KBM-7 (cell line): ENCODE measurements around the gene SMAD3.
A peak's percentile ranks its signal among the peaks of the same experiment; 100 is the strongest.
"Not testable (repeated sequence)": the region's sequence is repeated elsewhere in the genome, so short reads cannot be mapped to it uniquely, and the experiment has no call there.

Source experiments
- DNase-seq: peaks from one replicate; pipeline ENCODE4 v3.0.0-alpha.2; 2015
- in situ Hi-C: fragments of 300-500 bp; cut with MboI; formaldehyde crosslinking; loops from 2 replicates; pipeline ENCODE4 v1.14.3; 2020; ENCODE audit warnings: low sequenced_read_pairs, low pct_unique_long_range_greater_than_20kb, mixed read lengths

The SMAD3 gene

GRCh38 chr15:67075555-67076135 is 10.2 kb downstream of the SMAD3 start:
- in situ Hi-C loops = not testable (repeated sequence)

DNA sequence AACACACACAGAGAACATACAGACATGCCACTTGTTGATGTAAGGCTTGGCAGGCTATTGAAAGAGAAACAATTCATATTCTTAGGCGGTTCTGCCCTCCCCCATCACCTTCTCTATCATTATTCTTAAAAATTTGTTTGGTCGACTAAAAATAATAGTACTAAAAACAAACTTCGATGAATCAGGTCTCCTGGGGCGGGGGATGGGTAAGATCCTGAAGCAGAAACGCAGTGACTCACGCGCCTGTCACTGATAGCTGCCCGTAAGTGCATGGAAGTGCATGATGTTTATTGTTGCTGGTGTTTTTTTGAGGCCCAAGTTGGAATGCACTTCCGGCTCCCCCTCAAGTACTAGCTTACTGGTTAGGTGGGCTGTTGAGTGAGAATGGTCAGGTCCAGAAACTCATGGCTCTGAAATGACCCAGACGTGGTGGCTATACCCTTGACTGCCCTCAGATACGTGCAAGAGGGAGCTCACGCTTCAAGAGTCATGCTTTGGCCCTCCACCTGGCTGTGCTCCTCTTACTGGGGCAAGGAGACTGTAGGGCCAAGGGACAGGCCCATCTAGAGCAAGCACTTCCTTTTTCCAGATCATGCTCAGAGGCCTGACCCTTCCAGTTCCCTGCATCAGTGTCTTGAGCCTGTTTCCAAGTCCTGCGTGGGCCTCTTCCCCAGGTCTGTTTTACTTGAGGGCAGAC is 10.9 kb downstream of the SMAD3 start:
- no peak for DNase-seq
- in situ Hi-C loops = no loop called here

More at GRCh38 chr15:67075555-67076135, 10.2 kb downstream of the SMAD3 start:
- DNase-seq = not testable (repeated sequence)

GRCh38 chr15:67077641-67078215 is 12.3 kb downstream of the SMAD3 start:
- in situ Hi-C loops = no loop called here
- no peak for DNase-seq

DNA sequence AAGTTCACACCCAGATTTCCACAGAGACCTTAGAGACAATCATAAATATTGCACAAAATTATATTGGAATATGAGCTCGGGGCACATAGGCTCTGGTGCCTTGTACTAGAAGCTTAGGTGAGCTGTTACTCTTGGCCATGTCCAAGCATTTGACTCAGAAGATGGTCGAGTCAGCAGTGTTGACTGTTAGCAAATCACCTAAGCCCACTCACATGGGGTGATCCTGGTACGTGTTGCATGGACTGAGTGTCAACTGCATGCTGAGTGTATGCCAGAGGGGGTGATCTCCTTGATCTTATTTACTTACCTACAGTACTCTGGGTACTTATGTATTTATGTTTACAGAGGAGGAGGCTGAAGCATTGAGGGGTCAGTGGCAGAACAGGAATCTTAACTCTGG is 14.0 kb downstream of the SMAD3 start:
- in situ Hi-C loops = no loop called here
- DNase-seq = no peak

- in situ Hi-C loops = no loop called here
- DNase-seq = no peak
These were observed 14.9 kb downstream of the SMAD3 start for GRCh38 chr15:67080118-67080899.

DNA sequence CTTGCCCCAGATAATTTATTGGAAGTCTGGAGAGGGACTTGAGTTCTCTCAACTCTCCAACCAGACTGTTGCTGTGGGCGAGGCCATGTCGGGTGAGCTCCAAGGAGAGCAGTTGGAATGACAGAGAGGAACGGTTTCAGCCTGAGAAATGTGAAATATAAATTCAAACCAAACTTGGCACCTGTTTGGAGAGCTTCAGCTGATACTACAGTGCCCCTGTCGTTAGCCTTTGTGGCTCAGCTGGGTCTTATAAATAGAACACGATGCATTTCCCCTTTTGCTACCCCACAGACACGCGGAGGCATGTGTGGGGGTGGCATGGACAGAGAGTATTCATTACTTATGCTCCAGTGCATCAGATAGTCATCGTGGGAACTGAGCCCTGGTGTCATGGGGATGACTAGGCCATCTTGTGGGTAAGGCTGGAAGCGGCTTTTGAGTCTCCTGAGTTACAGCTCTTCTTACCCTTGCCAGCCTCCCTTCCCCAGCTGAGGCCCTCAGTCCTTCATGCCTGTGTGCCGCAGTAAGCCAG is 15.6 kb downstream of the SMAD3 start:
- DNase-seq = peak; percentile 100
- in situ Hi-C loops = no loop called here

DNA sequence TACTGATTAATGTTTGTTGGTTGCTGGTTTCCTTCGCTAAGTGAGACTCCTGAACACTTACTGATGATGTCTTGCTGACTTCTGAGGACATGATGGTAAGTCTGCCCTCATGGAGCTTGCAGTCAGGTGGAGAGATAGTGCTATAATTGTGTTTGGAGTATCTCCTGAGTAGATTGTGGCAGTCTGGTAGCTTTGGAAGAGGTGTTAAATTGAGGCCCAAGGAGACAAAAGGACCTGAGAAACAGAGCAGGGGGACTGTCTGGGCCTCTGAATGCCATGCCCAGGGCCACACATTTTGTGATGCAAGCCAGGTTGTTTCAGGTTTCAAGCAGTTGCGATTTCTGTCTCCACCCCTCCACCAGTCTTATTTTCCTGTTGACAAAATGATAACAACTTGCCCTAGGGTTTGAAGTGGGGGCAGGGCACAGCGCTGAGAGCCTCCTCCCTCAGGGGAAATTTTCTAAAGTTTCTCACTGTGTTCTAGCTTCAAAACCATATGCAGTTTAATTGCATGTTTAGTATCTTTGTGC is 16.7 kb downstream of the SMAD3 start:
- no peak for DNase-seq
- in situ Hi-C loops = no loop called here

GRCh38 chr15:67083135-67083762 is 17.8 kb downstream of the SMAD3 start:
- DNase-seq = peak; percentile 52
- in situ Hi-C loops = no loop called here

GRCh38 chr15:67084561-67084960 is 19.2 kb downstream of the SMAD3 start:
- in situ Hi-C loops = no loop called here
- no peak for DNase-seq

DNA sequence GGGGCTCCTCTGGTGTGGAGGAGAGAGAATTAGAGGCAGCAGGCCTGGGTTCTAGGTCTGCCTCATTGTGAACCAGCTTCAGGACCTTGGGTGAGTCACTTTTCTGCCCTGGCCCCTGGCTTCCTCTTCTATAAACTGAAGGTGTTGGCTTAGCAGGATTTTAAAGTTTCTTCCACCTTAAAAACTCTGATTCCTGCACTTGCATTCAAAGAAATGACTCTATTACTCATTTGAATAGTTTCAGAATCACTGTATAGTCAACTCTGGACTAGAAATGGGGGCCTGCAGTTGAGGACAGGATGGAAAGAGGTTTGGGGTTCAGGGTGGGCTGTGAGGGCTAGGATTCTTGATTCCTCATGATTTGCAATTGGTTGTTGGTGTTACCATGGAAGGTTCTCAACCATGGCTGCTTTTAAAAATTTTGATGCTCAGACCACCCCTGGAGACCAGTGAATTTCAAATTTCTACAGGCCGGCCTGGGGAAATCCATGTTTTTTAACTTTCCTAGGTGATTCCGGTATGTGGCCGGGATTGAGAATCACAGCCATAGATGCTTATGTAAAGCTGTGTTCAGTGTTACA is 19.9 kb downstream of the SMAD3 start:
- DNase-seq = no peak
- in situ Hi-C loops = no loop called here

GRCh38 chr15:67085818-67086636 is 20.6 kb downstream of the SMAD3 start:
- DNase-seq = peak; percentile 45
- in situ Hi-C loops = no loop called here

- in situ Hi-C loops = no loop called here
- DNase-seq = no peak
These were observed 21.2 kb downstream of the SMAD3 start for GRCh38 chr15:67086637-67086914.

DNA sequence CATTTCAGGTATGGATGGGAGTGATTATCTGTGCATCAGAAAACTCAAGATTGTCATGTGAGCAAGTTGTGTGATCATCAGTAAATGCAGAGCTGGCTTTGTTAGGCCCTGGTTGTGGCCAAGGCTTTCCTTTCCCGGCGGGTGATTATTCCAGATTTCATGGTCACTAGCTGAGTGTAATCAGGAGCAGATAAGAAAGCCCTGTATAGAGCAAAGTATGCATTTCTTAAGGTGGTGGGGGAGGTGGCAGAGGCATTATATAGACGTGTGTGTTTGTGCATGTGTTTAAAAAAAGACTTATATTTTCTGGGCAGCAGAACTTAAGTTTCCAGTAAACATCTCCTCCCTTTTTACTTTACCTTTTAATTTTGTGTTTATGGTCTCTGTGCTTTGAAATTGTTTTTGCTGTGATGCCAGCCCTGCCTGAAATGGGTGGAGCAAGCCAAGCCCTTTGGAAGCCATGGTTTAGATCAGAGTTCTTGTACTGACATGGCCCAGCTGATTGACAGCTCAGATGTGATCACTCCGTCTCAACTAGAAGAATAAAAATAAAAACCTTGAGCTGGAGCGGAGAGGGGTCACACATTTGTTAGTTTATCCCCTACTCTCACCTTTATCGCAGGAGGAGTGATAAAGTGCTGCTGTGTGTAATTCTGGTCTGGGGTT is 22.2 kb downstream of the SMAD3 start:
- no peak for DNase-seq
- in situ Hi-C loops = no loop called here

- in situ Hi-C loops = no loop called here
- DNase-seq = no peak
These were observed 24.1 kb downstream of the SMAD3 start for GRCh38 chr15:67089217-67090193.

DNA sequence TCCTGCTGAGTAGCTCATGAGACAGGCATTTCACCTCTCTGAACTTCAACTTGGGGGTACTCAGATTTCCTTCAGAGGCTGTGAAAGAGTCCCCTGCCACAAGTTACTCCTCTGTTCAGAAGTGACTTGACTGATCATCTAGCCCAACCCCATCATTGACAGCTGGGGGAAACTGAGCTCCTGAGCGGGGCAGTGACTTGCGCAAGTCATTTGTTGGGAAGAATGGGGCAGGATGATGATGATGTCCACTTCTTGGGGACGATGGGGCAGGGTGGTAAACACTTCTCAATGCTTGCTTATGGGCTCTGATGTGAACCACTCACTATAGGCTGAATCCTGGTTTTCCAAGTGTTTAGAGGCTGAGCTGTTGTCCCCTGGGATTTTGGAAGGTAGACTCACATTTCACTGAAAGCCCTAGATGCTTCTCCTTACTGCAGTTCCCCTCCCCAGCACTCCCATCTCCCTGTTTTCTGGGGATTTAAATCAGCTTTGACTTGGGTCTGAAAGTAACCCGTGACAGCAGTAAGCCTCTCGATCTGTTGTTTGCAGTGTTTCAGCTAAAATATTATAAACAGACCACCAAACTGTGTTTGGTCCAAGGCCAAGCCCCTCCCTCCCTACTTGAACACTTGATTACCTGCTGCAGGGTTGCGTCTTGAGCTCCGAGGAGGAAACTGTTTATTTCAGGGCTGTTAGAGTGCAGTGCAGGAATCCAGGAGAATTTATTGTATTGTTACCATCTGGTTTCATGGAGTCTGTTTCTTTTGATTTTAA is 25.1 kb downstream of the SMAD3 start:
- in situ Hi-C loops = no loop called here
- DNase-seq = no peak
